K562 (cell line): Measurements from ENCODE around the gene OR11A1. TPM values are rescaled to one million over a fixed set of nuclear protein-coding genes. Genes with fewer than 3 reads are reported as not detected.

Experiments used
- ATAC-seq: fragments of 200-7000 bp; cut with Tn5 transposase; 3 replicates; pipeline ENCODE4 v1.9.1; 2020; ENCODE audit warnings: moderate library complexity
- BruUV-seq: library from RNA; stranded (reverse); fragments of 400-500 nt; replicated peaks from 2 replicates; lab custom pipeline; 2021; lab: Mats Ljungman, UMichigan
- CTCF ChIA-PET: fragments of 300-600 bp; formaldehyde crosslinking; extraction: SDS; loops from one replicate; lab custom pipeline; 2021; ENCODE audit warnings: low intra/inter-chr PET ratio; lab: Yijun Ruan, JAX
- POLR2A ChIA-PET: fragments of 300-600, 350-650 bp; sonication (Branson Sonifier 250); formaldehyde crosslinking; extraction: SDS; loops from one replicate; lab custom pipeline; 2021; ENCODE audit warnings: antibody characterized with exemption, inconsistent platforms; lab: Yijun Ruan, JAX
- DNase-seq, 4 experiments: peaks; one replicate each; pipeline versions ENCODE4 v3.0.0 to v3.0.0-alpha.2; 2011 to 2018; ENCODE audit warnings: low spot score in 3 of 4, mixed read lengths in 3 of 4; ENCODE audit errors: extremely low read depth in 1 of 4
- FAIRE-seq: peaks from 2 replicates; lab custom pipeline; 2011; peaks lifted over from hg19 to GRCh38; lab: Jason Lieb, UNC
- H2AFZ ChIP-seq: 2 replicates; pipeline ENCODE4 v1.6.0; 2011; ENCODE audit warnings: low read depth, low read length, control low read depth, inconsistent platforms
- H3K27ac ChIP-seq: fragments of 200-600 bp; 3 replicates; pipeline ENCODE4 v1.8.0; 2011; ENCODE audit warnings: low read depth, mild to moderate bottlenecking, control low read depth, inconsistent platforms, low read length, moderate library complexity, mixed read lengths; ENCODE audit errors: extremely low read depth
- H3K27me3 ChIP-seq, 2 experiments: fragments of 300-600 bp in 1 of 2; 2 replicates in 1 of 2; 3 replicates in 1 of 2; pipeline versions ENCODE4 v1.6.0 to v1.8.0; 2011; ENCODE audit warnings: inconsistent platforms in 2 of 2, low read length in 2 of 2, mild to moderate bottlenecking in 1 of 2, mixed read lengths in 1 of 2, moderate library complexity in 1 of 2; ENCODE audit not compliant: control insufficient read depth in 2 of 2, insufficient read depth in 2 of 2
- H3K36me3 ChIP-seq: fragments of 300-600 bp; 3 replicates; pipeline ENCODE4 v1.8.0; 2011; ENCODE audit warnings: mild to moderate bottlenecking, low read length, inconsistent platforms; ENCODE audit not compliant: control insufficient read depth, insufficient read depth
- H3K4me1 ChIP-seq, 2 experiments: fragments of 200-600 bp in 1 of 2; replicated peaks in 1 of 2; 2 replicates in 1 of 2; 3 replicates in 1 of 2; pipeline versions ENCODE4 v1.5.1 to v1.8.0; 2011; ENCODE audit warnings: inconsistent platforms in 2 of 2, low read length in 2 of 2, mild to moderate bottlenecking in 1 of 2, mixed read lengths in 1 of 2, moderate library complexity in 1 of 2; ENCODE audit not compliant: control insufficient read depth in 2 of 2, insufficient read depth in 2 of 2
- H3K4me2 ChIP-seq: 2 replicates; pipeline ENCODE4 v1.6.1; 2011; ENCODE audit warnings: low read length, control low read depth, inconsistent platforms, mixed read lengths; ENCODE audit not compliant: insufficient read depth
- H3K4me3 ChIP-seq: fragments of 200-600 bp; sonication (generic), shearing (Covaris generic); 2 replicates; pipeline ENCODE4 v1.5.1; 2016; ENCODE audit warnings: control low read depth, inconsistent platforms
- H3K79me2 ChIP-seq: fragments of 200-600 bp; 3 replicates; pipeline ENCODE4 v1.8.0; 2011; ENCODE audit warnings: low read length, inconsistent platforms; ENCODE audit not compliant: control insufficient read depth, insufficient read depth
- H3K9ac ChIP-seq, 2 experiments: 2 replicates each; pipeline versions ENCODE4 v1.6.0 to v1.6.1; 2011; ENCODE audit warnings: low read depth in 2 of 2, low read length in 2 of 2, control low read depth in 1 of 2, inconsistent platforms in 1 of 2, mild to moderate bottlenecking in 1 of 2, mixed read lengths in 1 of 2; ENCODE audit not compliant: insufficient read depth in 1 of 2
- H3K9me1 ChIP-seq: one replicate; pipeline ENCODE4 v1.6.0; 2011; ENCODE audit warnings: inconsistent platforms, mild to moderate bottlenecking, low read length, moderate library complexity; ENCODE audit not compliant: control insufficient read depth, insufficient read depth
- H3K9me3 ChIP-seq: replicated peaks from 2 replicates; pipeline ENCODE4 v1.5.1; 2011; ENCODE audit warnings: low read depth, low read length, inconsistent platforms; ENCODE audit not compliant: control insufficient read depth, insufficient read depth
- H4K20me1 ChIP-seq: replicated peaks from 2 replicates; pipeline ENCODE4 v1.6.1; 2011; ENCODE audit warnings: low read length, inconsistent platforms, mixed read lengths; ENCODE audit not compliant: control insufficient read depth, insufficient read depth
- DLX4 ChIP-seq: fragments of 250-450 bp; sonication (Bioruptor Pico); IDR thresholded peaks from 2 replicates; pipeline ENCODE4 v1.6.1; 2021; ENCODE audit warnings: mild to moderate bottlenecking
- KLF1 ChIP-seq: fragments of 450-650 bp; IDR thresholded peaks from 2 replicates; pipeline ENCODE4 v1.6.1; 2016; ENCODE audit warnings: missing genetic modification characterization, missing compliant biosample characterization
- KLF10 ChIP-seq: fragments of 250-450 bp; sonication (Bioruptor Pico); IDR thresholded peaks from 2 replicates; pipeline ENCODE4 v1.6.1; 2021; ENCODE audit warnings: matching md5 sums
- PATZ1 ChIP-seq: fragments of 250-450 bp; sonication (Bioruptor Pico); IDR thresholded peaks from 2 replicates; pipeline ENCODE4 v1.5.0; 2020; ENCODE audit warnings: mild to moderate bottlenecking, borderline replicate concordance
- ZBTB26 ChIP-seq: fragments of 450-650 bp; formaldehyde crosslinking; IDR thresholded peaks from 2 replicates; pipeline ENCODE4 v1.4.0; 2022; ENCODE audit warnings: missing genetic modification characterization
- ZSCAN32 ChIP-seq: fragments of 450-650 bp; formaldehyde crosslinking; IDR thresholded peaks from 2 replicates; pipeline ENCODE4 v1.4.0; 2020; ENCODE audit warnings: mild to moderate bottlenecking, moderate library complexity
- WGBS: fragments of 100-300 bp; shearing (Covaris generic); methylation state at CpG from one replicate; pipeline ENCODE4 v1.1.6; 2016; ENCODE audit warnings: low coverage, mixed read lengths; ENCODE audit not compliant: insufficient coverage; ENCODE audit errors: missing lambda C conversion rate; 5-methylcytosine and 5-hydroxymethylcytosine counted together
- in situ Hi-C: fragments of 300-500 bp; cut with MboI; formaldehyde crosslinking; loops from 4 replicates; pipeline ENCODE4 v1.15.0; 2018; ENCODE audit warnings: inconsistent platforms, mixed read lengths
- intact Hi-C: fragments of 100-400 bp; cut with micrococcal nuclease; formaldehyde crosslinking; loops from 2 replicates; pipeline ENCODE4 v1.14.2; 2022
- polyA plus RNA-seq, 8 experiments: library from polyadenylated mRNA; depleted of rRNA in 4 of 8; stranded (reverse) in 5 of 8; unstranded in 3 of 8; fragments of >200 nt; fragmentation: Nextera tagmentation in 2 of 8; fragmentation: Illumina TruSeq in 1 of 8; extraction: Ambion mirVana in 2 of 8; extraction: Trizol in 1 of 8; gene quantifications; 2 replicates each; pipeline versions ENCODE4 v1.2.1 to v1.2.3, GENCODE V29; 2011 to 2014; ENCODE audit warnings: inconsistent platforms in 1 of 8, missing spikeins in 1 of 8
- total RNA-seq, 7 experiments: library from RNA; depleted of rRNA in 6 of 7; stranded (reverse); fragments of >200 nt in 6 of 7; fragmentation: Illumina TruSeq in 2 of 7; extraction: Trizol in 2 of 7; gene quantifications; 2 replicates each; pipeline versions ENCODE4 v1.2.1 to v1.2.3, GENCODE V29; 2011 to 2021; ENCODE audit warnings: low replicate concordance in 1 of 7

OR11A1 gene
- total and polyA plus RNA-seq, 9 of the 15 experiments (the other 6 are each of a cell fraction or from before 2014, with no cell fraction given), result not detected

GRCh38 chr6:29487660-29488059, 30.8 kb upstream of the OR11A1 start, which contains the start of gene MAS1L (continued):
- TF ChIP-seq ZBTB26 (CRISPR knock-in tag) (no peak), ZSCAN32 (CRISPR knock-in tag) (no peak), KLF10 (CRISPR knock-in tag) (no peak)

GRCh38 chr6:29487131-29487530, 30.3 kb upstream of the OR11A1 start:
- in situ Hi-C loops, result no loop called here
- H3K4me1 ChIP-seq, result peaks cover 8 to 39% of the 10 kb centered on the region in 2 experiments; a peak in 4 of 5 replicates
- H3K27me3 ChIP-seq, result no peaks in the 10 kb centered on the region
- H2AFZ ChIP-seq, result peak overlapping the region; percentile 10; the same call in 1 of the 2 replicates
- DNase-seq (no peak), ATAC-seq (no peak), FAIRE-seq (no peak)
- no peaks in the 10 kb centered on the region for H3K36me3 ChIP-seq
- no TSS peak for BruUV-seq
- TF ChIP-seq DLX4 (no peak), PATZ1 (0 out of 2 replicates have a peak, but pooled peaks have one; percentile 5), KLF1 (tag) (no peak)
- POLR2A ChIA-PET, result interaction anchor here (0.6 to 2.4 kb wide), 3 partner anchors 10 to 38 kb away, joined by 3 to 6 read pairs (median 3); no protein-coding TSS in a partner anchor
- H3K79me2 ChIP-seq, result no peaks in the 10 kb centered on the region
- H3K27ac ChIP-seq, result no peak overlapping the region
- intact Hi-C loops, result no loop called here
- no peak overlapping the region for H3K9ac ChIP-seq
- 14% methylated on average over 5 of the region's 5 CpGs for whole genome bisulfite sequencing
- no peak overlapping the region for H3K4me2 ChIP-seq
- CTCF ChIA-PET, result no interaction called here
- H3K4me3 ChIP-seq, result no peak overlapping the region
- no peaks in the 10 kb centered on the region for H4K20me1 ChIP-seq
- no peaks in the 10 kb centered on the region for H3K9me1 ChIP-seq
- no peaks in the 10 kb centered on the region for H3K9me3 ChIP-seq
